Neural progenitor cell (in vitro differentiated cells): ENCODE results near the gene RORC.

Experiments used
- CTCF ChIP-seq: fragments of 200-600 bp; sonication (generic); IDR thresholded peaks from 2 replicates; pipeline ENCODE4 v1.5.1; 2017; ENCODE audit warnings: antibody characterized with exemption, mild to moderate bottlenecking
- EZH2 ChIP-seq: fragments of 200-600 bp; sonication (generic); IDR thresholded peaks from 2 replicates; pipeline ENCODE4 v1.6.1; 2017; ENCODE audit warnings: antibody characterized with exemption, mild to moderate bottlenecking, moderate library complexity

GRCh38 chr1:151775894-151776664 lies 55.5 kb downstream of the RORC start:
- no peak for TF ChIP-seq CTCF
- no peak for TF ChIP-seq EZH2
